ENCODE results near the gene RNF217.

RNF217 gene

GRCh38 chr6:125019918-125020317 is 57.7 kb downstream of the RNF217 start:
- no peak for DNase-seq (ENCODE audit: low read depth, low spot score)
- H3K4me3 ChIP-seq (ENCODE audit: low read depth, low read length): no peak overlapping the region
- POLR2A ChIA-PET: no interaction called here
- CTCF ChIA-PET: interaction anchor here (1.1 to 1.5 kb wide), 2 partner anchors 9 to 12 kb away, joined by 3 to 5 read pairs; no protein-coding TSS in a partner anchor
- TF ChIP-seq CTCF (IDR thresholded peaks at IDR 0.05; ENCODE audit: insufficient read depth, low read length, missing control alignments): no peak

- no peak for DNase-seq (ENCODE audit: low read depth, low spot score)
- no peak overlapping the region for H3K4me3 ChIP-seq (ENCODE audit: low read depth, low read length)
- CTCF ChIA-PET: no interaction called here
- TF ChIP-seq CTCF (IDR thresholded peaks at IDR 0.05; ENCODE audit: insufficient read depth, low read length, missing control alignments): no peak
- POLR2A ChIA-PET: no interaction called here
These were observed 58.1 kb downstream of the RNF217 start for GRCh38 chr6:125020385-125020784.

- no peak for DNase-seq (ENCODE audit: low read depth, low spot score)
- POLR2A ChIA-PET: no interaction called here
- TF ChIP-seq CTCF (IDR thresholded peaks at IDR 0.05; ENCODE audit: insufficient read depth, low read length, missing control alignments): no peak
- CTCF ChIA-PET: no interaction called here
- H3K4me3 ChIP-seq (ENCODE audit: low read depth, low read length): no peak overlapping the region
These were observed 60.3 kb downstream of the RNF217 start for GRCh38 chr6:125022391-125022989.

- no peak overlapping the region for H3K4me3 ChIP-seq (ENCODE audit: low read depth, low read length)
- CTCF ChIA-PET: no interaction called here
- no peak for DNase-seq (ENCODE audit: low read depth, low spot score)
- POLR2A ChIA-PET: no interaction called here
- TF ChIP-seq CTCF (IDR thresholded peaks at IDR 0.05; ENCODE audit: insufficient read depth, low read length, missing control alignments): no peak
These were observed 63.1 kb downstream of the RNF217 start for GRCh38 chr6:125025164-125025854.

GRCh38 chr6:125027287-125027686 is 65.0 kb downstream of the RNF217 start:
- no peak overlapping the region for H3K4me3 ChIP-seq (ENCODE audit: low read depth, low read length)
- TF ChIP-seq CTCF (IDR thresholded peaks at IDR 0.05; ENCODE audit: insufficient read depth, low read length, missing control alignments): no peak
- POLR2A ChIA-PET: no interaction called here
- CTCF ChIA-PET: interaction anchor here (2.1 kb wide), 1 partner anchor 8 kb away, joined by 6 read pairs; no protein-coding TSS in a partner anchor
- no peak for DNase-seq (ENCODE audit: low read depth, low spot score)

- CTCF ChIA-PET: no interaction called here
- H3K4me3 ChIP-seq (ENCODE audit: low read depth, low read length): no peak overlapping the region
- DNase-seq (ENCODE audit: low read depth, low spot score): no peak
- POLR2A ChIA-PET: no interaction called here
- TF ChIP-seq CTCF (IDR thresholded peaks at IDR 0.05; ENCODE audit: insufficient read depth, low read length, missing control alignments): no peak
These were observed 68.7 kb downstream of the RNF217 start for GRCh38 chr6:125030969-125031368.
